ENCODE data around the gene SNAPC2.

DNA sequence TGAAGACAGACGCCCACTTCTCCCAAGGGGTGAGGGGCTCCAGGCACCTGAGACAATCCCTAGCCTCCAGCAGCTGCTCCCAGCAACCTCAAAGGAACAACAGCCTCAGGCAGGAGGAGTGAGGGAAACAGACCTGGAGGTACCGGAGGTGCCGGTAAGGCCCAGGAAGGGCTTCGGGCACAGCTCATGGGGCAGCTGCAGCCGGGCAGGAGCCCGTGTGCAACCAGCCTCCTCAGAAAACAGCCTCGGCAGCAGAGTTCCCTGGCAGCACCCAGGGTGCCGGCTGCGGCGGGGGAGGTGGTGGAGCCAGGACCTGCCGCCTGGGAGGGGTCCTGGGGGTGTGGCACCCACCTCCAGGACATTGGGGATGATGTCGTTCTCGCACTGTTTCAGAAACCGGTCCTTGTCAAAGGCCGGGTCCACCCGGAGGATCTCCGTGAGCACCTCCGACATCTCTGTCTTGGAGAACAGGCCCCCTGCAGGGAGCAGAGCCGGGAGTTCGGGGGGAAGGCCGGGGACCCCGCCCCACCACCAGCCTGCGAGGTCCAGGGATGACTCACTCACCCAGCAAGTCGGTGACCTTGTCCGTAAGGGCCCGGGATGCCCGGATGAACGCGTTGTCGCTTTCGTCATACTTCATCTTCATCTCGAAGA lies 12.3 kb downstream of the SNAPC2 start:
- TF ChIP-seq POLR2A (IDR thresholded peaks at IDR 0.05) (no peak), POLR2AphosphoS5 (IDR thresholded peaks at IDR 0.05) (no peak)
- TF ChIP-seq, protein P1, sequence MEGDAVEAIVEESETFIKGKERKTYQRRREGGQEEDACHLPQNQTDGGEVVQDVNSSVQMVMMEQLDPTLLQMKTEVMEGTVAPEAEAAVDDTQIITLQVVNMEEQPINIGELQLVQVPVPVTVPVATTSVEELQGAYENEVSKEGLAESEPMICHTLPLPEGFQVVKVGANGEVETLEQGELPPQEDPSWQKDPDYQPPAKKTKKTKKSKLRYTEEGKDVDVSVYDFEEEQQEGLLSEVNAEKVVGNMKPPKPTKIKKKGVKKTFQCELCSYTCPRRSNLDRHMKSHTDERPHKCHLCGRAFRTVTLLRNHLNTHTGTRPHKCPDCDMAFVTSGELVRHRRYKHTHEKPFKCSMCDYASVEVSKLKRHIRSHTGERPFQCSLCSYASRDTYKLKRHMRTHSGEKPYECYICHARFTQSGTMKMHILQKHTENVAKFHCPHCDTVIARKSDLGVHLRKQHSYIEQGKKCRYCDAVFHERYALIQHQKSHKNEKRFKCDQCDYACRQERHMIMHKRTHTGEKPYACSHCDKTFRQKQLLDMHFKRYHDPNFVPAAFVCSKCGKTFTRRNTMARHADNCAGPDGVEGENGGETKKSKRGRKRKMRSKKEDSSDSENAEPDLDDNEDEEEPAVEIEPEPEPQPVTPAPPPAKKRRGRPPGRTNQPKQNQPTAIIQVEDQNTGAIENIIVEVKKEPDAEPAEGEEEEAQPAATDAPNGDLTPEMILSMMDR (IDR thresholded peaks at IDR 0.05), result no peak

Measured in gastroesophageal sphincter (tissue), 3 donors.